ENCODE measurements around the gene TGFB3.
"Not testable (repeated sequence)": the region's sequence is repeated elsewhere in the genome, so short reads cannot be mapped to it uniquely, and the experiment has no call there.

The TGFB3 gene

GRCh38 chr14:75981426-75982265, at the start of gene TGFB3:
TSS of gene TGFB3 (minus strand) at chr14:75981995. CDS start at chr14:75980893, 1,102 bp downstream.
- DNase-seq (ENCODE audit: low read depth): peak; percentile 97

GRCh38 chr14:76024211-76024907, 42.6 kb upstream of the TGFB3 start:
- DNase-seq (ENCODE audit: low read depth): no peak

GRCh38 chr14:76023757-76024156, 42.0 kb upstream of the TGFB3 start:
- no peak for DNase-seq (ENCODE audit: low read depth)

- no peak for DNase-seq (ENCODE audit: low read depth)
Observed at GRCh38 chr14:76022991-76023390, 41.2 kb upstream of the TGFB3 start.

GRCh38 chr14:76019676-76020075, 37.9 kb upstream of the TGFB3 start:
- no peak for DNase-seq (ENCODE audit: low read depth)

- DNase-seq (ENCODE audit: low read depth): no peak
Observed at GRCh38 chr14:76015668-76016067, 33.9 kb upstream of the TGFB3 start.

- DNase-seq (ENCODE audit: low read depth): no peak
Observed at GRCh38 chr14:76015191-76015590, 33.4 kb upstream of the TGFB3 start.

- no peak for DNase-seq (ENCODE audit: low read depth)
Observed at GRCh38 chr14:76012354-76012753, 30.6 kb upstream of the TGFB3 start.

- DNase-seq (ENCODE audit: low read depth): no peak
Observed at GRCh38 chr14:76011930-76012329, 30.1 kb upstream of the TGFB3 start.

GRCh38 chr14:76009627-76010026, 27.8 kb upstream of the TGFB3 start:
- DNase-seq (ENCODE audit: low read depth): not testable (repeated sequence)

GRCh38 chr14:76007852-76008251, 26.1 kb upstream of the TGFB3 start:
- DNase-seq (ENCODE audit: low read depth): no peak

- DNase-seq (ENCODE audit: low read depth): no peak
Observed at GRCh38 chr14:76007379-76007778, 25.6 kb upstream of the TGFB3 start.

- no peak for DNase-seq (ENCODE audit: low read depth)
Observed at GRCh38 chr14:76006253-76006652, 24.5 kb upstream of the TGFB3 start.

GRCh38 chr14:76002383-76002782, 20.6 kb upstream of the TGFB3 start:
- no peak for DNase-seq (ENCODE audit: low read depth)

- no peak for DNase-seq (ENCODE audit: low read depth)
Observed at GRCh38 chr14:75999511-76000190, 17.9 kb upstream of the TGFB3 start.

- no peak for DNase-seq (ENCODE audit: low read depth)
Observed at GRCh38 chr14:75996488-75996887, 14.7 kb upstream of the TGFB3 start.

GRCh38 chr14:75995372-75996041, 13.7 kb upstream of the TGFB3 start:
- DNase-seq (ENCODE audit: low read depth): peak; percentile 85

- DNase-seq (ENCODE audit: low read depth): no peak
Observed at GRCh38 chr14:75993567-75994041, 11.8 kb upstream of the TGFB3 start.

- peak; percentile 49 for DNase-seq (ENCODE audit: low read depth)
Observed at GRCh38 chr14:75991753-75992152, 10.0 kb upstream of the TGFB3 start.

GRCh38 chr14:75990297-75990696, 8.5 kb upstream of the TGFB3 start:
- no peak for DNase-seq (ENCODE audit: low read depth)

GRCh38 chr14:75989134-75989533, 7.3 kb upstream of the TGFB3 start:
- DNase-seq (ENCODE audit: low read depth): peak; percentile 85
